ENCODE data around the gene CHRNA10.

- TF ChIP-seq SUZ12 (IDR thresholded peaks at IDR 0.05; ENCODE audit: extremely low read depth, insufficient read depth, insufficient read length) = no peak
- TF ChIP-seq ZNF274 (IDR thresholded peaks at IDR 0.05; ENCODE audit: low read depth, low read length) = no peak
- TF ChIP-seq YY1 (IDR thresholded peaks at IDR 0.05; ENCODE audit: insufficient read depth, insufficient read length) = no peak
These were observed 39.9 kb downstream of the CHRNA10 start for GRCh38 chr11:3631331-3631730.

Measured in NT2/D1 (cell line).